Left ventricle myocardium inferior (tissue), 1 donor: ENCODE measurements around the gene RREB1. TPM values are rescaled to one million over a fixed set of nuclear protein-coding genes. Genes with fewer than 3 reads are reported as not detected.

Experiments used
- DNase-seq: peaks from one replicate; pipeline ENCODE4 v3.0.0-alpha.2; 2020
- H3K27ac ChIP-seq: fragments of 200-600 bp; replicated peaks from 2 replicates; pipeline ENCODE4 v1.8.0; 2021
- H3K27me3 ChIP-seq: fragments of 200-600 bp; 2 replicates; pipeline ENCODE4 v1.8.0; 2021; ENCODE audit warnings: low read depth
- H3K36me3 ChIP-seq: fragments of 200-600 bp; 2 replicates; pipeline ENCODE4 v1.8.0; 2021
- H3K4me1 ChIP-seq: fragments of 200-600 bp; 2 replicates; pipeline ENCODE4 v1.8.0; 2021
- H3K4me3 ChIP-seq: fragments of 200-600 bp; 2 replicates; pipeline ENCODE4 v1.8.0; 2021; ENCODE audit warnings: mild to moderate bottlenecking, moderate library complexity
- H3K9me3 ChIP-seq: fragments of 200-600 bp; replicated peaks from 2 replicates; pipeline ENCODE4 v1.8.0; 2021
- CTCF ChIP-seq: fragments of 200-600 bp; IDR thresholded peaks from 2 replicates; pipeline ENCODE4 v1.8.0; 2021; ENCODE audit warnings: antibody characterized with exemption, mild to moderate bottlenecking, borderline replicate concordance
- intact Hi-C: fragments of 100-400 bp; cut with micrococcal nuclease; formaldehyde crosslinking; loops from one replicate; pipeline ENCODE4 v1.11.0; 2022
- total RNA-seq: library from RNA; stranded (reverse); fragmentation: NEBNext Ultra II Directional; extraction: Animal tissue kit (Norgen Biotek cat#: 25700); gene quantifications from one replicate; pipeline ENCODE4 v1.2.1, GENCODE V29; 2021
- donor health status: DM: no; HTN: yes; CAD: no; lungs with severe emphysema.

Gene RREB1
- total RNA-seq, 1 donor from 2014 or later: 33.3 TPM

GRCh38 chr6:7148100-7148822, 40.5 kb downstream of the RREB1 start:
- no peak for TF ChIP-seq CTCF
- H3K27me3 ChIP-seq: no peaks in the 10 kb centered on the region
- H3K36me3 ChIP-seq: no peaks in the 10 kb centered on the region
- intact Hi-C loops: no loop called here
- no peak overlapping the region for H3K27ac ChIP-seq
- no peak for DNase-seq
- H3K9me3 ChIP-seq: no peaks in the 10 kb centered on the region
- no peak overlapping the region for H3K4me3 ChIP-seq
- H3K4me1 ChIP-seq: peaks cover 90% of the 10 kb centered on the region

- no peaks in the 10 kb centered on the region for H3K36me3 ChIP-seq
- no peak for TF ChIP-seq CTCF
- no peaks in the 10 kb centered on the region for H3K27me3 ChIP-seq
- H3K4me1 ChIP-seq: peaks cover 87% of the 10 kb centered on the region
- H3K4me3 ChIP-seq: no peak overlapping the region
- no peaks in the 10 kb centered on the region for H3K9me3 ChIP-seq
- no peak for DNase-seq
- intact Hi-C loops: no loop called here
- H3K27ac ChIP-seq: no peak overlapping the region
These were observed 42.8 kb downstream of the RREB1 start for GRCh38 chr6:7150381-7151064.

GRCh38 chr6:7151381-7151780, 43.6 kb downstream of the RREB1 start:
- Histone ChIP-seq H3K36me3 (no peaks in the 10 kb centered on the region), H3K9me3 (no peaks in the 10 kb centered on the region), H3K27me3 (no peaks in the 10 kb centered on the region), H3K4me1 (peaks cover 87% of the 10 kb centered on the region), H3K4me3 (no peak overlapping the region), H3K27ac (no peak overlapping the region)
- intact Hi-C loops: no loop called here
- no peak for DNase-seq
- TF ChIP-seq CTCF: no peak

- no peaks in the 10 kb centered on the region for H3K36me3 ChIP-seq
- H3K4me1 ChIP-seq: peaks cover 87% of the 10 kb centered on the region
- no peaks in the 10 kb centered on the region for H3K27me3 ChIP-seq
- intact Hi-C loops: no loop called here
- DNase-seq: no peak
- H3K9me3 ChIP-seq: no peaks in the 10 kb centered on the region
- no peak overlapping the region for H3K4me3 ChIP-seq
- no peak overlapping the region for H3K27ac ChIP-seq
- TF ChIP-seq CTCF: no peak
These were observed 44.7 kb downstream of the RREB1 start for GRCh38 chr6:7152462-7152861.

GRCh38 chr6:7153789-7154188, 46.0 kb downstream of the RREB1 start:
- Histone ChIP-seq H3K27ac (no peak overlapping the region), H3K9me3 (no peaks in the 10 kb centered on the region)
- intact Hi-C loops: no loop called here

More at GRCh38 chr6:7153789-7154188, 46.0 kb downstream of the RREB1 start:
- H3K27me3 ChIP-seq: no peaks in the 10 kb centered on the region
- no peak for TF ChIP-seq CTCF
- no peak for DNase-seq
- peaks cover 87% of the 10 kb centered on the region for H3K4me1 ChIP-seq
- no peaks in the 10 kb centered on the region for H3K36me3 ChIP-seq
- no peak overlapping the region for H3K4me3 ChIP-seq
